ENCODE data around the gene PHLPP1. TPM values are rescaled to one million over a fixed set of nuclear protein-coding genes. Genes with fewer than 3 reads are reported as not detected.
A peak's percentile ranks its signal among the peaks of the same experiment; 100 is the strongest.

PHLPP1 gene
- total RNA-seq, 1 experiment from 2014 or later = 39.9 TPM

DNA sequence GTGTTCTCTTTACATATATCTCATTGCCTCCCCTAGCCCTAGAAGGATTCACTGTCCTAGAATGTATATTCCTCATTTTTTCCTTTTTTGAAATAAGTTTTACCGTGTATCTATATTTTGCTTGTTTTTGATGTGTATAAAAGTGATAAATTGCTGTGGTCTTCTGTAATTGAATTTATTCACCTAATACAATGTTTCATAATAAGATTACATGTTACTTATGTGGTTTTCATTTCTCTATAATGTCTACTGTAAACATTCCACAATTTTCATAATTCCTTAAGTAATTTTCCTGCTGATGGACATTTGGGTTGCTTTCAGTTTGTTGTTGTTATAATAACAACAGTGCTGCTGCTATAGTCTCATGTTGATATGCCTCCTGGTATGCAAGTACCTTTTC lies 118.2 kb downstream of the PHLPP1 start:
- Histone ChIP-seq H3K14ac (ENCODE audit: insufficient read depth, low read length) (no peak overlapping the region), H3K56ac (ENCODE audit: insufficient read length, low read depth, low read length) (no peak overlapping the region), H2BK120ac (ENCODE audit: low read depth, low read length, poor library complexity, severe bottlenecking) (no peak overlapping the region), H2BK20ac (ENCODE audit: low read depth, low read length, poor library complexity, severe bottlenecking) (no peak overlapping the region), H4K8ac (replicated peaks; ENCODE audit: insufficient read length, low read depth, low read length) (no peak overlapping the region), H3K23me2 (ENCODE audit: insufficient read length, low read depth, low read length, poor library complexity, severe bottlenecking) (no peaks in the 10 kb centered on the region), H2BK5ac (ENCODE audit: insufficient read length, low read length) (no peak overlapping the region), H3K18ac (ENCODE audit: insufficient read length, low read depth, low read length) (no peak overlapping the region), H3T11ph (ENCODE audit: low read length) (no peak overlapping the region), H3K79me1 (ENCODE audit: insufficient read depth, low read depth, low read length, poor library complexity, severe bottlenecking) (peaks cover 3% of the 10 kb centered on the region), H3K27ac (ENCODE audit: insufficient read length, low read depth, low read length) (no peak overlapping the region), H3K79me2 (ENCODE audit: insufficient read depth, low read length) (peaks cover 19% of the 10 kb centered on the region; the same call in 1 of the 2 replicates), H4K20me1 (ENCODE audit: control insufficient read depth, insufficient read depth, insufficient read length) (no peaks in the 10 kb centered on the region), H3K4me2 (ENCODE audit: insufficient read depth, insufficient read length, low read length) (no peak overlapping the region), H3K4ac (ENCODE audit: low read depth, low read length) (no peak overlapping the region), H3K4me1 (ENCODE audit: insufficient read depth, low read length) (peaks cover 11% of the 10 kb centered on the region), H2AK5ac (ENCODE audit: insufficient read length, low read length) (no peak overlapping the region), H2BK15ac (ENCODE audit: low read depth, low read length) (no peak overlapping the region), H2BK12ac (ENCODE audit: insufficient read length, low read depth, low read length) (no peak overlapping the region), H4K91ac (ENCODE audit: insufficient read length, low read depth, low read length) (no peak overlapping the region), H2AFZ (ENCODE audit: low read length) (no peak overlapping the region), H3K9ac (ENCODE audit: extremely low read depth, insufficient read length, low read length) (no peak overlapping the region), H3K23ac (ENCODE audit: insufficient read length, low read depth, low read length) (no peak overlapping the region), H4K5ac (ENCODE audit: insufficient read length, low read depth, low read length) (no peak overlapping the region), H3K9me3 (ENCODE audit: control insufficient read depth, low read depth, low read length) (no peaks in the 10 kb centered on the region), H3K27me3 (ENCODE audit: insufficient read depth, low read length) (no peaks in the 10 kb centered on the region)
- Mint-ChIP-seq H3K27me3 (ENCODE audit: low read depth) (no peaks in the 10 kb centered on the region), H3K4me1 (peaks cover 44 to 50% of the 10 kb centered on the region in 2 experiments), H3K9me3 (no peaks in the 10 kb centered on the region), H3K4me3 (no peak overlapping the region; a peak in 1 of 5 replicates), H3K27ac (peak overlapping the region in 2 of 3 experiments; percentile 50 to 76; a peak in 4 of 7 replicates), H3K36me3 (ENCODE audit: insufficient read depth in 1 of 3, low read depth in 3 of 3) (peaks cover 10 to 13% (median 12%) of the 10 kb centered on the region in 3 experiments)
- DNase-seq = no peak
- no CpG with 5 or more reads among the region's 1 CpG for WGBS (ENCODE audit: extremely low coverage, insufficient read length, low lambda C conversion rate)
- no peak for TF ChIP-seq CTCF (conservative IDR thresholded peaks at IDR 0.05)

All from H9 (cell line).